HEK293 (cell line): Measurements from ENCODE around the gene TNS1.

Source experiments
- CTCF ChIA-PET: fragments of 350-600 bp; formaldehyde crosslinking; extraction: SDS; loops from one replicate; lab custom pipeline; 2021; ENCODE audit warnings: antibody characterized with exemption; lab: Yijun Ruan, JAX
- POLR2A ChIA-PET: fragments of 300-600 bp; formaldehyde crosslinking; extraction: SDS; loops from one replicate; lab custom pipeline; 2020; ENCODE audit warnings: antibody characterized with exemption, inconsistent platforms; lab: Yijun Ruan, JAX
- H3K27ac ChIP-seq: fragments of 200-500 bp; sonication (Bioruptor generic); 2 replicates; pipeline ENCODE4 v1.5.1; 2014; ENCODE audit warnings: low read depth, low read length, control low read depth, inconsistent platforms; ENCODE audit errors: extremely low read depth
- H3K36me3 ChIP-seq, 2 experiments: fragments of 200-500 bp in 1 of 2; sonication (Bioruptor generic) in 1 of 2; 1 replicate in 1 of 2; 2 replicates in 1 of 2; pipeline ENCODE4 v1.5.1; 2014 to 2017; ENCODE audit warnings: inconsistent platforms in 2 of 2, low read length in 2 of 2; ENCODE audit not compliant: control insufficient read depth in 2 of 2, insufficient read depth in 1 of 2
- H3K4me1 ChIP-seq: fragments of 200-500 bp; sonication (Bioruptor generic); 2 replicates; pipeline ENCODE4 v1.5.1; 2014; ENCODE audit warnings: mild to moderate bottlenecking, low read length, inconsistent platforms; ENCODE audit not compliant: control insufficient read depth, insufficient read depth
- H3K4me3 ChIP-seq: 2 replicates; pipeline ENCODE4 v1.5.1; 2011; ENCODE audit warnings: low read depth, mild to moderate bottlenecking, control low read depth, low read length, moderate library complexity
- H3K9me3 ChIP-seq: fragments of 200-500 bp; sonication (Bioruptor generic); 2 replicates; pipeline ENCODE4 v1.5.1; 2014; ENCODE audit warnings: low read depth, low read length, inconsistent platforms; ENCODE audit not compliant: control insufficient read depth, insufficient read depth
- ELK4 ChIP-seq: IDR thresholded peaks from 2 replicates; pipeline ENCODE4 v1.6.1; 2011; ENCODE audit warnings: mild to moderate bottlenecking, low read depth, low read length, borderline replicate concordance
- FEZF1 ChIP-seq: fragments of 450-650 bp; formaldehyde crosslinking; IDR thresholded peaks from 2 replicates; pipeline ENCODE4 v1.5.1; 2016; ENCODE audit warnings: missing biosample characterization, missing genetic modification characterization
- HOXC10 ChIP-seq: sonication (generic); formaldehyde crosslinking; IDR thresholded peaks from 2 replicates; pipeline ENCODE4 v1.8.1; 2023; ENCODE audit warnings: mild to moderate bottlenecking, missing genetic modification reagents
- INSM2 ChIP-seq: fragments of 450-650 bp; formaldehyde crosslinking; IDR thresholded peaks from 2 replicates; pipeline ENCODE4 v1.5.1; 2016; ENCODE audit warnings: missing biosample characterization, missing genetic modification characterization
- OVOL3 ChIP-seq: fragments of 450-650 bp; formaldehyde crosslinking; IDR thresholded peaks from 2 replicates; pipeline ENCODE4 v1.5.1; 2016; ENCODE audit warnings: missing biosample characterization, missing genetic modification characterization
- SCRT2 ChIP-seq: fragments of 450-650 bp; formaldehyde crosslinking; IDR thresholded peaks from 2 replicates; pipeline ENCODE4 v1.5.1; 2016; ENCODE audit warnings: missing biosample characterization, missing genetic modification characterization
- SP2 ChIP-seq: fragments of 450-650 bp; formaldehyde crosslinking; IDR thresholded peaks from 2 replicates; pipeline ENCODE4 v1.5.1; 2016; ENCODE audit warnings: missing biosample characterization, missing genetic modification characterization
- TRIM28 ChIP-seq: IDR thresholded peaks from 2 replicates; pipeline ENCODE4 v1.6.1; 2011; ENCODE audit warnings: low read length, control low read depth, borderline replicate concordance
- WT1 ChIP-seq: fragments of 450-650 bp; formaldehyde crosslinking; IDR thresholded peaks from 2 replicates; pipeline ENCODE4 v1.5.1; 2016; ENCODE audit warnings: missing biosample characterization, missing genetic modification characterization
- YY2 ChIP-seq: fragments of 450-650 bp; formaldehyde crosslinking; IDR thresholded peaks from 2 replicates; pipeline ENCODE4 v1.5.1; 2016; ENCODE audit warnings: missing biosample characterization, missing genetic modification characterization
- ZNF10 ChIP-seq: fragments of 450-650 bp; formaldehyde crosslinking; IDR thresholded peaks from 2 replicates; pipeline ENCODE4 v1.5.1; 2017; ENCODE audit warnings: missing biosample characterization, missing genetic modification characterization
- ZNF112 ChIP-seq: fragments of 450-650 bp; formaldehyde crosslinking; IDR thresholded peaks from 2 replicates; pipeline ENCODE4 v1.5.0; 2017; ENCODE audit warnings: missing biosample characterization, missing genetic modification characterization
- ZNF146 ChIP-seq: fragments of 450-650 bp; formaldehyde crosslinking; IDR thresholded peaks from 2 replicates; pipeline ENCODE4 v1.5.1; 2016; ENCODE audit warnings: missing biosample characterization, missing genetic modification characterization
- ZNF16 ChIP-seq: fragments of 450-650 bp; formaldehyde crosslinking; IDR thresholded peaks from 2 replicates; pipeline ENCODE4 v1.5.1; 2016; ENCODE audit warnings: low read depth, missing biosample characterization, missing genetic modification characterization
- ZNF280D ChIP-seq: fragments of 450-650 bp; formaldehyde crosslinking; IDR thresholded peaks from 2 replicates; pipeline ENCODE4 v1.5.1; 2016; ENCODE audit warnings: missing biosample characterization, missing genetic modification characterization
- ZNF302 ChIP-seq: fragments of 450-650 bp; formaldehyde crosslinking; IDR thresholded peaks from 2 replicates; pipeline ENCODE4 v1.5.1; 2016; ENCODE audit warnings: missing biosample characterization, missing genetic modification characterization, low read depth
- ZNF311 ChIP-seq: fragments of 450-650 bp; formaldehyde crosslinking; IDR thresholded peaks from 2 replicates; pipeline ENCODE4 v1.5.1; 2017; ENCODE audit warnings: missing biosample characterization, missing genetic modification characterization, borderline replicate concordance
- ZNF324 ChIP-seq: fragments of 450-650 bp; formaldehyde crosslinking; IDR thresholded peaks from 2 replicates; pipeline ENCODE4 v1.5.1; 2016; ENCODE audit warnings: missing biosample characterization, missing genetic modification characterization
- ZNF391 ChIP-seq: fragments of 450-650 bp; formaldehyde crosslinking; IDR thresholded peaks from 2 replicates; pipeline ENCODE4 v1.5.1; 2016; ENCODE audit warnings: low read depth, missing biosample characterization, missing genetic modification characterization, borderline replicate concordance
- ZNF513 ChIP-seq: fragments of 450-650 bp; IDR thresholded peaks from 2 replicates; pipeline ENCODE4 v1.5.1; 2018; ENCODE audit warnings: missing biosample characterization, missing genetic modification characterization
- ZNF548 ChIP-seq: fragments of 450-650 bp; formaldehyde crosslinking; IDR thresholded peaks from 2 replicates; pipeline ENCODE4 v1.5.1; 2016; ENCODE audit warnings: missing biosample characterization, missing genetic modification characterization
- ZNF558 ChIP-seq: fragments of 450-650 bp; formaldehyde crosslinking; IDR thresholded peaks from 2 replicates; pipeline ENCODE4 v1.5.1; 2016; ENCODE audit warnings: missing biosample characterization, missing genetic modification characterization
- ZNF747 ChIP-seq: fragments of 450-650 bp; formaldehyde crosslinking; IDR thresholded peaks from 2 replicates; pipeline ENCODE4 v1.5.1; 2016; ENCODE audit warnings: missing biosample characterization, missing genetic modification characterization
- ZNF768 ChIP-seq: fragments of 450-650 bp; formaldehyde crosslinking; IDR thresholded peaks from 2 replicates; pipeline ENCODE4 v1.5.1; 2018; ENCODE audit warnings: missing biosample characterization, mild to moderate bottlenecking, missing genetic modification characterization
- ZNF843 ChIP-seq: fragments of 450-650 bp; formaldehyde crosslinking; IDR thresholded peaks from 2 replicates; pipeline ENCODE4 v1.5.1; 2016; ENCODE audit warnings: missing biosample characterization, missing genetic modification characterization

TNS1 gene

GRCh38 chr2:217942731-217943335 lies 60.0 kb downstream of the TNS1 start (continued):
- TF ChIP-seq ZNF324 (tag by site-specific recombination) (no peak), ZNF302 (no peak), ZNF10 (tag by site-specific recombination) (no peak), ZNF768 (tag by site-specific recombination) (no peak), ZNF513 (tag by site-specific recombination) (no peak), ZNF843 (tag by site-specific recombination) (no peak), SP2 (tag by site-specific recombination) (no peak), OVOL3 (tag by site-specific recombination) (no peak), ZNF548 (tag by site-specific recombination) (no peak), ZNF146 (tag by site-specific recombination) (no peak), ZNF16 (no peak)

GRCh38 chr2:217941886-217942728 lies 60.7 kb downstream of the TNS1 start:
- no peaks in the 10 kb centered on the region for H3K36me3 ChIP-seq
- no peak overlapping the region for H3K27ac ChIP-seq
- POLR2A ChIA-PET = no interaction called here
- TF ChIP-seq ZNF391 (tag by site-specific recombination) (no peak), ELK4 (no peak), TRIM28 (no peak), SCRT2 (no peak), ZNF747 (tag by site-specific recombination) (no peak), ZNF558 (tag by site-specific recombination) (no peak), ZNF112 (tag by site-specific recombination) (no peak), FEZF1 (tag by site-specific recombination) (no peak), ZNF311 (no peak)
- H3K9me3 ChIP-seq = no peaks in the 10 kb centered on the region
- H3K4me1 ChIP-seq = peaks cover 4% of the 10 kb centered on the region
- H3K4me3 ChIP-seq = no peak overlapping the region
- CTCF ChIA-PET = interaction anchor here (0.6 to 1.1 kb wide), 7 partner anchors 10 to 1797 kb away, joined by 3 to 5 read pairs (median 3); no protein-coding TSS in a partner anchor

GRCh38 chr2:217941339-217941738 lies 61.5 kb downstream of the TNS1 start:
- Histone ChIP-seq H3K36me3 (no peaks in the 10 kb centered on the region), H3K4me1 (peaks cover 4% of the 10 kb centered on the region)
- no peak for TF ChIP-seq HOXC10 (CRISPR knock-in tag)
- TF ChIP-seq WT1 = no peak
- no peak for TF ChIP-seq YY2 (tag by site-specific recombination)
- TF ChIP-seq INSM2 (tag by site-specific recombination) = no peak
- no peak for TF ChIP-seq ZNF280D (tag by site-specific recombination)

More at GRCh38 chr2:217941339-217941738, 61.5 kb downstream of the TNS1 start:
- Histone ChIP-seq H3K27ac (no peak overlapping the region), H3K4me3 (no peak overlapping the region), H3K9me3 (no peaks in the 10 kb centered on the region)
- ChIA-PET CTCF (interaction anchor here (0.7 kb wide), 2 partner anchors 53 to 1796 kb away, joined by 3 read pairs; no protein-coding TSS in a partner anchor), POLR2A (no interaction called here)
